GM12872 (cell line): ENCODE results near the gene GIPR.

Source experiments
- CTCF ChIP-seq: IDR thresholded peaks from 3 replicates; pipeline ENCODE4 v1.5.1; 2011; ENCODE audit warnings: low read depth, mild to moderate bottlenecking, low read length, moderate library complexity; ENCODE audit not compliant: insufficient read depth

Gene GIPR

GRCh38 chr19:45643024-45643926 lies 24.7 kb upstream of the GIPR start:
- peak; percentile 100 for TF ChIP-seq CTCF

GRCh38 chr19:45643927-45644771 lies 23.9 kb upstream of the GIPR start:
- no peak for TF ChIP-seq CTCF

- TF ChIP-seq CTCF: no peak
Observed at GRCh38 chr19:45645068-45645630, 22.9 kb upstream of the GIPR start.

GRCh38 chr19:45645631-45646344 lies 22.2 kb upstream of the GIPR start:
- TF ChIP-seq CTCF: no peak

GRCh38 chr19:45646345-45646698 lies 21.7 kb upstream of the GIPR start:
- TF ChIP-seq CTCF: no peak

- TF ChIP-seq CTCF: no peak
Observed at GRCh38 chr19:45650722-45651121, 17.3 kb upstream of the GIPR start.
